Activated CD4-positive, alpha-beta T cell treated with anti-CD3 and anti-CD28 coated beads, Interleukin-2, amount 50 U/mL, for 16 hours (primary cell): Measurements from ENCODE around the gene CZIB.
"Not testable (repeated sequence)": the region's sequence is repeated elsewhere in the genome, so short reads cannot be mapped to it uniquely, and the experiment has no call there.

ENCODE experiments used
- DNase-seq: peaks from one replicate; pipeline ENCODE4 v3.0.0-alpha.2; 2020

Gene CZIB

DNA sequence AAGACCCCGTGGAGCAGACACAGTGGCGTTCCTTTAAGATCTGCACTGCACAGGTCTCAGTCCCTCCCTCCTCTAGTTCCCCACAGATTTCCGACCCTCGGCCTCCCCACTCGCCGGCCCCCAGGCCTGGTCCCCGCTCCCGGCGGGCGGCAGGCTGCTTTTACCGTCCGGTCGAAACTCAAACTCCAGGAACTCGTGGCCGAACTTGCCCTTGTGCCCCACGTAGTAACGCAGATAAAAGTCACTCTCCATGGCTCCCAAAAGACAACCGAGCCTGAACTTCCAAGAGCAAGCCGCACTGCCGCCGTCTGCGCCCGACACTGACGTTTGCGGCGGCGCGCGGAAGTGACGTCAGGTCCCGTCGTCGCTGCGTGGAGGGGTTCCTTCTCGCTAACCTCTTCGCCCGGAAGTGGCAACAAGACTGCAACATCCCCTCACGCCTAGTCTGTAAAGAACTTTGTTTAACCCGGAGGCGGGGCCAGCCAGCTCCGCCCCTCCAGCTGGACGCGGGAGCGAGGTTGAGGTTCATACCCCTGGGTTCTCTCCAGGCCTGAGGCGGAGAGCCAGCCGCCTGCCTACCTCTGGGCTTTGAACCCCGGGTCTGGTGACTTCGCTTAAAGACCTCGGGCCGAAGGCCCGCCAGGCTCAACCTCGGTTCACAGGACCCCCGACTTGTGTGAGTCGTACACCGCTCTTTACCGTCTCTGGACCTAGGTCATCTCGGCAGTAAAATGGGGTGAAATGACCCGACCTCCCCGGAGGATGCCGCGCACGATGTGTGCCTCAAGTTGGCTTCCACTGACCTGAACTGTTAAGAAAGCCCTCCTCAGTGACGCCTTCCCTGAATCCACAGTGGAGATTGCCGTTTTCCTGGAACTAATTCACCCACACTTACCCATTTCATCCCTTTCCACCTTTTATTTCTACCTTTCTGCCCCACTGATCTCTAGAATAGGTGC is 18.0 kb upstream of the CZIB start, which contains the start of gene MAGOH:
Gene MAGOH, minus strand, starts transcription at position 322 of the 959 bp plus-strand sequence. Its CDS starts 70 bp downstream, at position 252.
- DNase-seq: peak; percentile 97

DNA sequence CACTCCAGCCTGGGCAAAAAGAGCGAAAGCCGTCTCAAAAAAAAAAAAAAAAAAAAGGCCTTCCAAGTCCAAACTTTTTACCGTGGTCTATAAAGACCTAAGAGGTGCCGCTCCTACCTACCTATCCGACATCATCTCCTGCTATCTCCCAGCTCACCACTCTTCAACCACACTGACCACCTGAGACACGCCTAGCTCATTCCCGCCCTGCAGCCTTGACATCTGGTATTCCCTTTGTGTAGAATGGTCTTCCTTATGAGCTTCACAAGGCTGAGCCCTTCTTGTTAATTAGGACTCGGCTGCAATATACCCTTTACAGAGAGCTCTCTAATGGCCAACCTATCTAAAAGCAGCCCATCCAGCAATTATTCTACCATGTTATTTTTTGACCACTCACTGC is 17.2 kb upstream of the CZIB start:
- no peak for DNase-seq

DNA sequence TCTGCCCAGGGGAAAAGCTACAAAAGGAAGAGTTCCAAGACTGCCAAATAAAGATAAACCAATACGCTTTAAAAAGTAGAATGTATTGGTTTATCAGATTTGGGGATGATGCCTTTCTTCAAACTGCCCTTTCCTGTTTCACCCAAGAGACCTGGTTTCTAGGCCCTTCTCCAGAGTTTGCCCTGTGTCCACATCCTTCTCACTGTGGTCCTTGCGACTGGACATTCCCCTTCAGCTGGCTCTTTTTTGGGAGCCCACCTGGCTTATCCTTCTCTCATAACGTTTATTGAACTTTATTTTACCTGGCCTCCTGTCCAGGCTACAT is 490 bp upstream of the CZIB start:
- no peak for DNase-seq

DNA sequence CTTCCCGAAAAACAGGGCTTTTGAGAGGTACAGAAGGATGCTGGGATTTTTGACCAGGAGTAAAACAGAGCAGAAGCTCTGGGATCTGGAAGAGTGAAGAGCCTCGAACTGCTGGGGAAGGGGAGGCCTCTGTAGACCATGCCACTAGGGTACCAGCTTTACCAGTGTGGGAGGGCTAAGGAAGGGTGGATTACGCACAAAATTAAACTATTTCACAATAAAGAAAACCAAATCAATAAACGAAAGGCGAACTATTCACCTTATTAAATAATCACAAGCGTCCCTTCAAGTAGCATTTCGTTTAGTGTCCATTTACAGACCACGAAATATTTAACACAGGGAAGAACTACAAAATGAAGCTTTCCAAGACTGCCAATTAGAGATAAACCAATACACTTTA is 723 bp downstream of the CZIB start:
- no peak for DNase-seq

DNA sequence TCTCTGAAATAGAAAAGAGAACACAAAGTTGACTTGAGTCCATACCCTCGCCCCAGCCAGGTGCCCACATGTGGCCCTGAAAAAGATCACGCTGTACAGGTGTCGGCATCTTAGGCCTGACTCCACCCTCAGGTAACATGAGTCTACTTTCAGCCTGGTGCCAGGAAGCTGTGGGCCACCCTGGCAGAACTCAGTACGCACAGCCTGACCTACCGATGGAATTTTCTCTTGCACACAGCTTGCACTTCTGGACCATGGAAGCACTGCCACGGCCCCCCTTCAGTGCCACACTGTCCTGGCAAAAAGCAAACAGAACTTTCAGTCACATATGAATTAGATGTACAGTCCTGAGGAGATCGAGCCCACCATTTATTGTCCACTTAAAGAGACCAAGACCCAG is 2.2 kb downstream of the CZIB start:
- DNase-seq: no peak

DNA sequence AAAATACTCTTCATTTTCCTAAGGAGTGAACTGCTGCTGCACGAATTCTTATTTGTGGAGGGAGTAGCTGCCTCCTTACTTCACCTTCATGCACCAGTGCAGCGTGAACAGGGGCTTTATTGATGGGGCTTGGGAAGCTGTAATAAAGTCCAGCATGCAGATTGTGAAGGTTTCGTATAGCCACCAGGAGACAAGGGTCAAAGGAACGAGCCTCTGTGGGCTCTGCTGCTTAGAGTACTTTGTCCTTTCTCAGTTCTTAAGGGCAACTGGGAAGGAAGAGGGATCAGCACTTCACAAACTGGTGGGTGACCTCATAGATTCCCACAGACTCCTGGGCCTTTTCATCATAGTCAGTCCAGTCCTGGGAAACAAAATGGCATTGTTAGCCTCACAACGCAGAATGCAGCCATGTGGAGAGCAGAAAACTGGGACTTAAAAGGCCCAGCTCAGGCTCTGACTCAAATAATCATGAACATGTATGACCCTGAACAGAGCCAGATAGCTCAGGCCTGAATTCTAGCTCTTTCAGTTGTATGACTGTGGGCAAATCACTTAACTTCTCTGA is 6.0 kb downstream of the CZIB start:
- no peak for DNase-seq

DNA sequence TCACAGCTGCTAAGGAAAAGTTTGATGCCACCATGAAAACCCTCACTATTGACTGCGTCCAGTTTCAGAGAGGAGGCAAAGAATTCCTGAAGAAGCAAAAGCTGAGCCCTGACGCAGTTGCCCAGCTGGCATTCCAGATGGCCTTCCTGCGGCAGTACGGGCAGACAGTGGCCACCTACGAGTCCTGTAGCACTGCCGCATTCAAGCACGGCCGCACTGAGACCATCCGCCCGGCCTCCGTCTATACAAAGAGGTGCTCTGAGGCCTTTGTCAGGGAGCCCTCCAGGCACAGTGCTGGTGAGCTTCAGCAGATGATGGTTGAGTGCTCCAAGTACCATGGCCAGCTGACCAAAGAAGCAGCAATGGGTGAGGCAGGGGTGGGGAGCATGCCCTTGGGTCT is 9.5 kb downstream of the CZIB start:
- DNase-seq: no peak

DNA sequence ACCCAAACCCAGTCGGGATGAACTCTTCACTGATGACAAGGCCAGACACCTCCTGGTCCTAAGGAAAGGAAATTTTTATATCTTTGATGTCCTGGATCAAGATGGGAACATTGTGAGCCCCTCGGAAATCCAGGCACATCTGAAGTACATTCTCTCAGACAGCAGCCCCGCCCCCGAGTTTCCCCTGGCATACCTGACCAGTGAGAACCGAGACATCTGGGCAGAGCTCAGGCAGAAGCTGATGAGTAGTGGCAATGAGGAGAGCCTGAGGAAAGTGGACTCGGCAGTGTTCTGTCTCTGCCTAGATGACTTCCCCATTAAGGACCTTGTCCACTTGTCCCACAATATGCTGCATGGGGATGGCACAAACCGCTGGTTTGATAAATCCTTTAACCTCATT is 10.1 kb downstream of the CZIB start:
- DNase-seq: no peak

DNA sequence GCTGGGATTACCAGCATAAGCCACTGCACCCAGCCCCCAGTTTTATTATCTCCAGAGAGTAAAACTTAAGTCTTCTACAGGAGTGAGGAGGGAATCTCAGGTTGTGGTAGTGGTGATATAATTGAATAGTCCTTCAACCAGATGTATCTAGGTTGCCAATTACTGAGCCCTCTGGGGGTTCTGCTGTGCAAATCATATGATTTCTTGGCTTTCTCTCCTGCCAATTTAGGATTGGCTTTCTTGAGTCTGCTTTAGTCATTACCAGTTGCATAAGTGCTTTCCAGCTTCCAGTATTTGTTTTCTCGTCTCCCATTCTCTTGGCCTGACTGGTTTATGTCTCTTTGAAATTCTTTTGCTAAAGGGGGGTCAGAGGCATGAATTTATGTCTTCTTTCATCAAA is 12.7 kb downstream of the CZIB start:
- DNase-seq: no peak

DNA sequence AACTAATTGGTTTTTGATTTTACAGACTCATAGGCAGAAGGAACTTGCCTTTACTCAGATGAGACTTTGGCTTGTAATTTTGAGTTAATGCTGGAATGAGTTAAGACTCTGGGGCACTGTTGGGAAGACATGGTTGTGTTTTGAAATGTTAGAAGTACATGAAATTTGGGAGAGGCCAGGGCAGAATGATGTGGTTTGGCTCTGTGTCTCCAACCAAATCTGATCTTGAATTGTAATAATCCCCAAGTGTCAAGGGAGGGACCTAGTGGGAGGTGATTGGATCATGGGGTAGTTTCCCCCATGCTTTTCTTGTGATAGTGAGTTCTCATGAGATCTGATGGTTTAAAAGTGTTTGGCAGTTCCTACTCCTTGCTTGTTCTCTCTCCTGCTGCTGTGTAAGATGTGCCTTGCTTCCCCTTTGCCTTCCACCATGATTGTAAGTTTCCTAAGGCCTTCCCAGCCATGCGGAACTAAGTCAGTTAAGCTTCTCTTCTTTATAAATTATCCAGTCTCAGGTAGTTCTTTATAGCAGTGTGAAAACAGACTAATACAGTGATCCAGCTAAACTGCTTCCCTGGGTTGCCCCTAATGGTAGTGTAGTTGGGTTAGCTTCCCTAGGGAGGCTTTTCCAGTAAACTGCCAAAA is 13.6 kb downstream of the CZIB start:
- DNase-seq: no peak

DNA sequence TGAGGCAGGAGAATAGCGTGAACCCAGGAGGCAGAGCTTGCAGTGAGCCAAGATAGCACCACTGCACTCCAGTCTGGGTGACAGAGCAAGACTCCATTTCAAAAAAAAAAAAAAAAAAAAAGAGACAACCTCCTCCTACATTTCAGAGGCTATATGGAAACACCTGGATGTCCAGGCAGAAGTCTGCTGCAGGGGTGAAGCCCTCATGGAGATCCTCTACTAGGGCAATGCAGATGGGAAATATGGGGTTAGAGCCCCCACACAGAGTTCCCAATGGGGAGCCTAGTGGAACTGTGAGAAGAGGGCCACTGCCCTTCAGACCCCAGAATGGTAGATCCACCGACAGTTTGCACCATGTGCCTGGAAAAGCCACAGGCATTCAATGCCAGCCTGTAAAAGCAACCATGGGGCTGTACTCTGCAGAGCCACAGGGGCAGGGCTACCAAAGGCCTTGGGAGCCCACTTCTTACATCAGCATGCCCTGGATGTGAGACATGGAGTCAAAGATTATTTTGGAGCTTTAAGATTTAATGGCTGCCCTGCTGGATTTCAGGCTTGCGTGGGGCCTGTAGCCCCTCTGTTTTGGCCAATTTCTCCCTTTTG is 14.2 kb downstream of the CZIB start:
- DNase-seq: not testable (repeated sequence)

DNA sequence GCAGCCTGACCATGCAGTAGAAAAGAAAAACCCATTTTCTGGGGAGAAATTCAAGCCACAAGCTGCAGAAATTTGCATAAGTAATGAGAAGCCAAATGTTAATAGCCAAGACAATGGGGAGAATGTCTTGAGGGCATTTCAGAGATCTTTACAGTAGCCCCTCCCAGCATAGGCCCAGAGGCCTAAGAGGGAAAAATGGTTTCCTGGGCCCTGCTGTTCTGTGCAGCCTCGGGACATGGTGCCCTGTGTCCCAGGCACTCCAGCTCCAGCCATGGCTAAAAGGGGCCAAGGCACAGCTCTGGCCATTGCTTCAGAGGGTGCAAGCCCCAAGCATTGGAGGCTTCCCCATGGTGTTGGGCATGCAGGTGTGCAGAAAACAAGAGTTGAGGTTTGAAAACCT is 14.9 kb downstream of the CZIB start:
- not testable (repeated sequence) for DNase-seq

DNA sequence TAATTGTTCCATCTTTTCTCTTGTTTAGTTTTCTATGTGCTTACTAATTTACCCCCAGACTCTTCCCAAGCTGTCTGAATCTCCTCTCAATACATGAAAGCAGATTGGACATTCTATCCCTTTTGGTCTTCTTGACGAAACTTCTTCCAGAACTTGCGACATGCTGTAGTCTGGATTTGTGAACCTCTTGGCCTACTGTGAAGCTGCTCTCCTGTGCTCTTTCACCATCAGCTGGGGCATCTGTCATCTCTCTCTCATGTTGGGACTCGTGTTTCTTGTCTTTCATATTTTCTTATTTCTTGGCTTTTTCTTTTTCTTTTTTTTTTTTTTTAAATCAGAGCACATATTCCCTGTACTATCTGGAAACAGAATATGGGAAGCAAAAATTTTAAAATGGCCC is 17.0 kb downstream of the CZIB start:
- DNase-seq: no peak

DNA sequence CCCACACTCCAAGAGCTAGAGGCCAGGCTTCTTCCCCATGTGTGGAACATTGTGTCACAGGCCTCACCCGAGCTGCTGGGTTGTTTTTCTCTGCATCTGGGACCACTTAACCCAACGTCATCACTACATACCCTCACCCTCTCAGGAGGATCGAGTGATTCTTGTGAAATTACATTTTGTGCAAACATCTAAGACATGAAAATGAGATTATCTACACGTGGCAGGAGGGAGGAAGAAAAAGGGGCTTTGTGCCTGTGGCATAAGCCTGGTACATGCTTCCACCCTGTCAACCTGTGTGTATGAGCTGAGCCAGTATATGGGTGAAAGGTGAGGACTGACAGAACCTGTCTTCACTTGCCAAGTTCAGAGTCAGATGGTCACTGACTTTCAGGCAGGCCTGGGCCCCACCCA is 22.2 kb downstream of the CZIB start:
- DNase-seq: no peak

DNA sequence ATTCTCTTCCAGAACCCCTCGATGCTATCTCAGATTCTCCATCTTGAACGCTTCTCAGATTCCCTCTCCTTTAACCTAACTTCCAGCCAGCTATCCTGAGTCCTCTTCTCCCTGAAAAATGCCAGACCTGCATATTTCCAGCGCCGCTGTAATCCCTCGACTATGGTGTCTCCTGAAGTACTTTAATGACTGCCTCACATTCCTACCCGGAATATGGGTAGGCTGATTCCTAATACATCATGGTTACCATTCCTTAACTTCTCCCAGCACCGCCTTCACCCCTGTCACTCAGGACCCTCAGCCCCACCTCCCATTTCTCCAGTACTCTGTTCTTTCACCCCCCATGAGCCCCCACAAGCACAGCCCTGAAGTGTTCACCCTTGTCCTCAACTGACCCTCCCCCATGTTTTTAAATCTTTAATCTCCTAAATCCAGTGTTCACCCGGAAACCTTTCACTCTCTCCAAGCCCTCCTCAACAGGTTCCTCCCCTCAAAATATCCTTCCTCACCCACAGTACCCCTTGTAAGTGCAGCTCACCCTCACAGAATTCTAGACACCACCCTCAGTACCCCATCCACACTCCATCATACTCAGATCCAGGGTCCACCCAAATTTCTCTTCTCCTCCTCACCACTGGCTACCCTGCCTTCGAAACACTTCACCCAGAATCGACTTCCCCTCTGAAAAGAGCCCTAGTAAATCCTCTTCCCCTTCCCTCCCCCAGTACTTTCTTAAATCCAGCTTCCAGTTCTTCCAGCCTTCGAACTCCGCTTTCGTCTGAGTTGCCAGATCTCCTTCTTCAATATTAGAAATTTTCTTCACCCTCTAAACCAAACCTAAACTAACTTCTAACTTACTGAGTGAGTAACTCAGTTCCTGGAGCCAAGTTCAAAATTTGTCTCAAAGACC is 22.9 kb downstream of the CZIB start:
- DNase-seq: no peak

DNA sequence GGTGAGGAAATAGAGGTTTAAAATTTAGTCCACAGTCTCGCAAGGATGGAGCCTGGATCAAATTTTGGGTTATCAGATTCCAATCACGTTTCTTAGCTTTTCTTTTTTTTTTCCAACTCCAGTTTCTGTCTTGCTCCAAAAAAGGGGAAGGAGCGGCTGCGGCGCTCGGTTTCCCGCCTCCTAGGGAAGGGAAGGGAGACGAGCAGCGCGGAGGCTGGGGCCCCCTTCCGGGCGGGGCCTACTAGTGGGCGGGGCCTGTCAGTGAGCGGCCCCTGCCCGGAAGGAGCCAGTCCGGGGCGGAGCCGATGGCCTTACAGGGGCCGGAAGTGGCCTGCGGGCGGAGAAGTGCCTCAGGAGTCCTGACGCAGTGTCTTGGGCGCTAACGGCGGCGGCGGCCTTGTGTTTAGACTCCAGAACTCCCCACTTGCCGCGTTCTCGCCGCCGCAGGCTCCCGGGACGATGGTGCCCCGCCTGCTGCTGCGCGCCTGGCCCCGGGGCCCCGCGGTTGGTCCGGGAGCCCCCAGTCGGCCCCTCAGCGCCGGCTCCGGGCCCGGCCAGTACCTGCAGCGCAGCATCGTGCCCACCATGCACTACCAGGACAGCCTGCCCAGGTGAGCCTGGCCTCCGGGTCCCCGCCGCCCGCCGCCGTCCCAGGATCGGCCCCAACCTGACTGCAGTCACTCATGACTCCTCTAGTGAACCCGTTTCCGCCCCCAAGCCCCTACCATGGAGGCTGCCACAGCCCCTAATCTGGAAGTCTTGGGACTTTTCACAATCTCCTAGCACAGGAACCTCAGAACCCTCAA is 23.7 kb downstream of the CZIB start, which contains the start of gene CPT2:
Gene CPT2, plus strand, starts transcription at position 340 of the 806 bp plus-strand sequence. Its CDS starts 120 bp downstream, at position 460.
- peak; percentile 95 for DNase-seq

DNA sequence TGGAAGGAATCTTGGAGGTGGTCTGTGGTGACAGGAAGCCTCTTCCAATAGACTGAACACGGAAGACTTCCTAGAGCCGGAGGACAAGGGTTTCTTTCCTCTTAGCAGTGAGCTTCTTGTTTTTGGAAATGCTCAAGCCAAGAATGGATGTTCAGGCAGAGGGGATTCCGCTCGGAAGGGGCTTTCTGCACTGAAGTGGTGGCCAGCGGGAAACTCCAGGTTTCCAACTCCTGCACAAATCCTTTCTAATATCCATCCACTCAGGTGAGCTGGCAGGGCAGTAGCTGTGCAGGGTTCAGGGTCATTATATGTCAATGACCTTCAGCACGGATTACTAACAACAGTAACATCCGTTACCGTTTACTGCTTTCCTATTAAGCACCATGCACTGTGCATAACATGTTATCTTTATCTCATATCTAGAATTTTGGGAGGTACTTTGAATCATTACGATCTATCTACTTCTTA is 24.4 kb downstream of the CZIB start:
- DNase-seq: peak; percentile 23

DNA sequence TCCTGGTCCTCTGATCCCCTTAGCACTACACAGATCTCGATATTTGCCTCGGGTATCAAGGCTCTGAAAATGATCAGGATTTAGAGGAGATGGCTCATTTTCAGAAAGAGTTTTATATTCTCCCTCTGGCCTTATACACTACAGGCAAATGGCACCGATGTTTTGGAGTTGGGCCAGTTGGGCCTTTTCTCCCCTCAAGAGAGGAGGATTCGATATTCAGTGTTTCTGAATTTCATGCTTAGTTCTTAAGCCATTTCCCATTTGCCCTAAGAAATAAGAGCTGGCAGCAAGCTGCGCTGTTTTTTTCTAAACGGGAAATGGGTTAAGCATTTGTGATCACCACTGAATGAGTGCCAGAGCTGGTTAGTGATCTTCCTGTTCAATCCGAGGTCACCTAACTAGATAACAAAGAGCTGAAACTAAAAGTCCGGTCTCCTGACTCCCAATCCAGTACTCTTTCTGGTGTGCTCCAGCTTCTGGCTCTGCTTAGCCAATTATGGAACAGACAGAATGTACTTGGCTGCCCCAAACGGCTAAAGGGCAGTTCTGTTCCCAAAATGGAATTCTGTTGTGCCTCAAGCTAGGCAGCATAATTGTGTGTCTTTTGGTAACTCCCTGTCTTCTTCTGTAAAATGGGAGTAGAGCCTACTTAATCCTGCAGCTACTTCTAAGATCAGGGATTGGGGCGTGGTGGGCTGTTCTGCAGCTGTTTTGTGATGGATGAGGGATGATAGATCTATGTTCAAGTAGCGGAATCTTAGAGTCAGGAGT is 25.0 kb downstream of the CZIB start:
- DNase-seq: no peak

DNA sequence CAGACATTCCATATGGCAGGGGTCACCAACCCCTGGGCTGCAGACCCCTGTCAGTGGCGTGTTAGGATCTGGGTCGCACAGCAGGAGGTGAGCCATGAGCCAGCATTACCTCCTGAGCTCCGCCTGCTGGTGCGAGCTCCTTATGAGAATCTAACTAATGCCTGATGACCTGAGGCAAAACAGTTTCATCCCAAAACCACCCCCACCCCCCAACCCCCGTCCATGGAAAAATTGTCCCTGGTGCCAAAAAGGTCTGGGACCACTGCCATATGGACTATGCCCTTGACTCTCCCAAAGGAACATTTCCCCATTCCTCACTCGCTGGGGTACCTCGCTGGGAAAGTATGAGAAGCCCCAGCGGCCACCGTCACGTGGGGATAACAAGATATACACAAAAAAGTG is 30.2 kb downstream of the CZIB start:
- no peak for DNase-seq

DNA sequence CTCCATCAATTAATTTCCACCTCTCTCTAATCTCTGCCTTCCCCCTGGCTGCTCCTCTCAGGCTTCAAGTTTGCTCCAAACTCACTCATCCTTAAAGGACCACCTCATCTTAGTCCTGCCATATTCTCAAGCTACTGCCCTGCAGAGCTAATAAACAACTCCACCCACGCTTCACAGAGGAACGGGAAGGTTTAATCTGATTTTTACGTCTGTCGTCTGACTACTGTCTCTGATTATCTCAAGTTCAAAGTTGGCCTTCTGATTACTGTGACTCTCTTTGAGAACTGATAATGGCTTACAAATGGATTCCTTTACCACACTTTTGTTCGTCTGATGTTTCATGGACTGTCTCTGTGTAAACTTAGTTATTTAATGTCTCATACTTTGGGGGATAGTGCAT is 31.4 kb downstream of the CZIB start:
- DNase-seq: no peak

DNA sequence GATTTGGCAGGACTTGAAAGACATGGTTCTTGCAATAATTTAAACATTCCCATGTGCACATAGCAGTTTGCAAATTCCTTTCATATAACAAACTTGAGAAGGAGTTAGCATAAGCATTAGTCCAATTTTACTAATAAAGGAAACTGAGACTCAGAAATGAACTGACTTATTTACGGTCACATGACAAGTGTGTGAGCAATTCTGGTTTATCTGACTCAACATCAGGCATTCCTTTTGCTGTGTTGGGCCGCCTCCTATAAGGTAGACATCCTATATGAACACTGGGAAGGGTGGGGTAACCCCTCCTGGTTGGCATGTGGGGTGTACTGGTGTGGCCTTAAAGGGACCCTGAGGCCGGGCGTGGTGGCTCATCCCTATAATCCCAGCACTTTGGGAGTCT is 32.3 kb downstream of the CZIB start:
- DNase-seq: no peak
